Smooth muscle cell (in vitro differentiated cells): ENCODE measurements around the gene USP20. TPM values are rescaled to one million over a fixed set of nuclear protein-coding genes. Genes with fewer than 3 reads are reported as not detected.
A peak's percentile ranks its signal among the peaks of the same experiment; 100 is the strongest.

Experiments used
- DNase-seq: peaks from one replicate; lab custom pipeline; 2025; ENCODE audit not compliant: unreplicated experiment; lab: John Stamatoyannopoulos, UW
- H2AFZ ChIP-seq: fragments of 200-600 bp; sonication (generic); 2 replicates; pipeline ENCODE4 v1.6.0; 2016; ENCODE audit warnings: antibody characterized with exemption, low read depth, mild to moderate bottlenecking
- H3F3A ChIP-seq: fragments of 200-600 bp; sonication (generic); 2 replicates; pipeline ENCODE4 v1.6.0; 2017; ENCODE audit warnings: antibody characterized with exemption, low read depth
- H3K27ac ChIP-seq: fragments of 200-600 bp; sonication (generic); 2 replicates; pipeline ENCODE4 v1.5.1; 2016; ENCODE audit warnings: low read depth, mild to moderate bottlenecking
- H3K27me3 ChIP-seq: fragments of 200-600 bp; sonication (generic); 2 replicates; pipeline ENCODE4 v1.6.1; 2016; ENCODE audit warnings: low read depth, mild to moderate bottlenecking
- H3K36me3 ChIP-seq: fragments of 200-600 bp; sonication (generic); 2 replicates; pipeline ENCODE4 v1.5.1; 2016; ENCODE audit warnings: low read depth
- H3K4me1 ChIP-seq: fragments of 200-600 bp; sonication (generic); 2 replicates; pipeline ENCODE4 v1.5.1; 2016; ENCODE audit warnings: low read depth
- H3K4me2 ChIP-seq: fragments of 200-600 bp; sonication (generic); 2 replicates; pipeline ENCODE4 v1.6.0; 2016; ENCODE audit warnings: mild to moderate bottlenecking
- H3K4me3 ChIP-seq: fragments of 200-600 bp; sonication (generic); 2 replicates; pipeline ENCODE4 v1.5.1; 2016; ENCODE audit warnings: mild to moderate bottlenecking
- H3K79me2 ChIP-seq: fragments of 200-600 bp; sonication (generic); 2 replicates; pipeline ENCODE4 v1.6.0; 2016; ENCODE audit warnings: low read depth, mild to moderate bottlenecking
- H3K9ac ChIP-seq: fragments of 200-600 bp; sonication (generic); 2 replicates; pipeline ENCODE4 v1.6.0; 2016; ENCODE audit warnings: low read depth
- H3K9me3 ChIP-seq: fragments of 200-600 bp; sonication (generic); replicated peaks from 2 replicates; pipeline ENCODE4 v1.5.1; 2016; ENCODE audit warnings: low read depth
- H4K20me1 ChIP-seq: fragments of 200-600 bp; sonication (generic); 2 replicates; pipeline ENCODE4 v1.6.0; 2016; ENCODE audit warnings: low read depth
- CTCF ChIP-seq: fragments of 200-600 bp; sonication (generic); IDR thresholded peaks from 2 replicates; pipeline ENCODE4 v1.5.1; 2017; ENCODE audit warnings: borderline replicate concordance, mild to moderate bottlenecking, antibody characterized with exemption; ENCODE audit not compliant: insufficient read depth, poor library complexity, severe bottlenecking
- WGBS: methylation state at CpG from one replicate; pipeline ENCODE4 v1.1.7; 2016; ENCODE audit warnings: low lambda C conversion rate; 5-methylcytosine and 5-hydroxymethylcytosine counted together
- polyA plus RNA-seq: library from polyadenylated mRNA; unstranded; fragments of >200 nt; fragmentation: Nextera tagmentation; extraction: Ambion mirVana; gene quantifications from 2 replicates; pipeline ENCODE4 v1.2.1, GENCODE V29; 2016
- total RNA-seq: library from RNA; depleted of rRNA; stranded (reverse); fragments of >200 nt; gene quantifications from 2 replicates; pipeline ENCODE4 v1.2.3, GENCODE V29; 2014

USP20 gene
- total and polyA plus RNA-seq, 2 experiments from 2014 or later = 14.6 to 29.7 TPM

- no peak within 1 kb of the TSS for H2AFZ ChIP-seq
- H3K79me2 ChIP-seq = peaks cover 19% of the 10 kb centered on the region
- no peak for TF ChIP-seq CTCF
- peak; percentile 61 for DNase-seq
- peaks cover 6% of the 10 kb centered on the region for H3K4me1 ChIP-seq
- WGBS = 5% methylated on average over 47 of the region's 47 CpGs
- peak within 1 kb of the TSS; percentile 91 for H3K4me2 ChIP-seq
- no peaks in the 10 kb centered on the region for H3F3A ChIP-seq
- peak within 1 kb of the TSS; percentile 73 for H3K9ac ChIP-seq
- no peaks in the 10 kb centered on the region for H4K20me1 ChIP-seq
- no peaks in the 10 kb centered on the region for H3K27me3 ChIP-seq
- no peak within 1 kb of the TSS for H3K27ac ChIP-seq
- peak within 1 kb of the TSS; percentile 78 for H3K4me3 ChIP-seq
- H3K36me3 ChIP-seq = no peaks in the 10 kb centered on the region
- no peaks in the 10 kb centered on the region for H3K9me3 ChIP-seq
Measured at GRCh38 chr9:129823935-129824601, 11.2 kb upstream of the USP20 start, which contains the start of gene TOR1A. Gene TOR1A, minus strand, starts transcription at chr9:129824136. Its CDS starts 51 bp downstream, at chr9:129824085.

GRCh38 chr9:129826344-129826743, 8.9 kb upstream of the USP20 start:
- Histone ChIP-seq H3K36me3 (peaks cover 4% of the 10 kb centered on the region), H3K79me2 (peaks cover 18% of the 10 kb centered on the region), H3K9me3 (no peaks in the 10 kb centered on the region), H3K9ac (no peak overlapping the region), H2AFZ (no peak overlapping the region), H3K4me3 (no peak overlapping the region), H3K27ac (no peak overlapping the region), H3F3A (no peaks in the 10 kb centered on the region), H3K4me2 (no peak overlapping the region), H3K27me3 (no peaks in the 10 kb centered on the region), H3K4me1 (peaks cover 6% of the 10 kb centered on the region), H4K20me1 (no peaks in the 10 kb centered on the region)
- 95% methylated on average over 6 of the region's 6 CpGs for WGBS
- no peak for DNase-seq
- TF ChIP-seq CTCF = no peak

- H3K9ac ChIP-seq = no peak overlapping the region
- no peak for DNase-seq
- no peaks in the 10 kb centered on the region for H4K20me1 ChIP-seq
- H3K4me1 ChIP-seq = peaks cover 6% of the 10 kb centered on the region
- H3K36me3 ChIP-seq = peaks cover 8% of the 10 kb centered on the region
- no peaks in the 10 kb centered on the region for H3F3A ChIP-seq
- H3K27me3 ChIP-seq = no peaks in the 10 kb centered on the region
- H3K4me3 ChIP-seq = no peak overlapping the region
- no peaks in the 10 kb centered on the region for H3K9me3 ChIP-seq
- H3K79me2 ChIP-seq = peaks cover 13% of the 10 kb centered on the region
- H2AFZ ChIP-seq = no peak overlapping the region
- no peak overlapping the region for H3K27ac ChIP-seq
- TF ChIP-seq CTCF = no peak
- no peak overlapping the region for H3K4me2 ChIP-seq
- WGBS = 96% methylated on average over 1 of the region's 1 CpG
Measured at GRCh38 chr9:129826759-129827158, 8.5 kb upstream of the USP20 start.

GRCh38 chr9:129828051-129828450, 7.2 kb upstream of the USP20 start:
- no peak for DNase-seq
- H3K36me3 ChIP-seq = peaks cover 9% of the 10 kb centered on the region

More at GRCh38 chr9:129828051-129828450, 7.2 kb upstream of the USP20 start:
- Histone ChIP-seq H3F3A (no peaks in the 10 kb centered on the region), H3K9ac (no peak overlapping the region), H3K9me3 (no peaks in the 10 kb centered on the region), H3K27ac (no peak overlapping the region), H3K79me2 (peaks cover 2% of the 10 kb centered on the region), H3K4me3 (no peak overlapping the region), H3K27me3 (no peaks in the 10 kb centered on the region), H3K4me2 (no peak overlapping the region), H3K4me1 (peaks cover under 1% of the 10 kb centered on the region), H4K20me1 (no peaks in the 10 kb centered on the region), H2AFZ (no peak overlapping the region)
- no peak for TF ChIP-seq CTCF
- WGBS = 98% methylated on average over 9 of the region's 9 CpGs
